HEK293 (cell line): ENCODE results near the gene ZNF507.

Source experiments
- CTCF ChIP-seq: fragments of 450-650 bp; formaldehyde crosslinking; IDR thresholded peaks from 2 replicates; pipeline ENCODE4 v1.5.1; 2016; ENCODE audit warnings: missing biosample characterization, missing genetic modification characterization
- TF ChIP-seq, protein P1 (sequence below): fragments of 450-650 bp; formaldehyde crosslinking; optimal IDR thresholded peaks from 2 replicates; pipeline ENCODE3; 2016; ENCODE audit warnings: missing biosample characterization, mild to moderate bottlenecking, missing genetic modification characterization

DNA sequence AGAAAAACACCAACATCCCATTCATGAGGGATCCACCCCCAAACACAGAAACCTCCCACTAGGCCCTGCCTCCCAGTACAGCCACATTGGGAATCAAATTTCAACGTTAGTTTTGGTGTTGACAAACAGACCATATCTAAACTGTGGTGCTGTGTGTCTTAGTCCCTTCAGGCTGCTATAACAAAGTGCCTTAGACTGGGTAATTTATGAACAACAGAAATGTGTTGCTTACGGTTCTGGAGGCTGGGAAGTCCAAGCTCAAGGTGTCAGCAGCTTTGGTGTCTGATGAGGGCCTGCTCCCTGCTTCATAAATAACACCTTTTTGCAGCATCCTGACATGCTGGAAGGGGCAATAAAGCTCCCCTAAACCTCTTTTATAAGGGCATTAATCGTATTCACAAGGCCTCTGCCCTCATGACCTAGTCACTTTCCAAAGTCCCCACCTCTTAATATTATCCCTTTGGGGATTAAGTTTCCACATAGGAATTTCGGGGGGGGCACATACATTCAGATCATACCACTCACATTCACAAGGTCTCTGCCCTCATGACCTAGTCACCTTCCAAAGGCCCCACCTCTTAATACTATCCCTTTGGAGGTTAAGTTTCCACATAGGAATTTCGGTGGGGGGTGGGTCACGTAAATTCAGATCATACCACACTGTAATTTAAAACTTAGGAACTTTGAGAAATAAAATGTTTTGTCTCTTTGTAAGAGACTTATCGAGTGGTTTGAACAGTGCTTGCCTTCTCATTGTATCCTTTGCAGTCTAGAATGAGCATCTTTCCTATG is 27.5 kb downstream of the ZNF507 start:
- TF ChIP-seq, protein P1, sequence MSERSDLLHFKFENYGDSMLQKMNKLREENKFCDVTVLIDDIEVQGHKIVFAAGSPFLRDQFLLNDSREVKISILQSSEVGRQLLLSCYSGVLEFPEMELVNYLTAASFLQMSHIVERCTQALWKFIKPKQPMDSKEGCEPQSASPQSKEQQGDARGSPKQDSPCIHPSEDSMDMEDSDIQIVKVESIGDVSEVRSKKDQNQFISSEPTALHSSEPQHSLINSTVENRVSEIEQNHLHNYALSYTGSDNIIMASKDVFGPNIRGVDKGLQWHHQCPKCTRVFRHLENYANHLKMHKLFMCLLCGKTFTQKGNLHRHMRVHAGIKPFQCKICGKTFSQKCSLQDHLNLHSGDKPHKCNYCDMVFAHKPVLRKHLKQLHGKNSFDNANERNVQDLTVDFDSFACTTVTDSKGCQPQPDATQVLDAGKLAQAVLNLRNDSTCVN, result no peak
- TF ChIP-seq CTCF, result no peak
